Right atrium auricular region (tissue), 2 donors: Measurements from ENCODE around the gene MT1HL1. TPM values are rescaled to one million over a fixed set of nuclear protein-coding genes. Genes with fewer than 3 reads are reported as not detected.

Experiments
- DNase-seq: peaks from one replicate; pipeline ENCODE4 v3.0.0-alpha.2; 2019; ENCODE audit warnings: low spot score
- H3K27ac ChIP-seq, 2 donors: fragments of 200-600 bp; sonication (generic); 1 replicate in 1 of 2; 2 replicates in 1 of 2; pipeline ENCODE4 v1.5.1; 2016 to 2019
- H3K27me3 ChIP-seq, 2 donors: fragments of 200-600 bp; sonication (generic); one replicate each; pipeline versions ENCODE4 v1.5.1 to v1.6.0; 2017 to 2019
- H3K36me3 ChIP-seq: fragments of 200-600 bp; sonication (generic); one replicate; pipeline ENCODE4 v1.5.1; 2016
- H3K4me1 ChIP-seq, 2 donors: fragments of 200-600 bp; sonication (generic); one replicate each; pipeline versions ENCODE4 v1.5.1 to v1.6.0; 2017 to 2019
- H3K4me3 ChIP-seq, 2 donors: fragments of 200-600 bp; sonication (generic); 1 replicate in 1 of 2; 2 replicates in 1 of 2; pipeline ENCODE4 v1.5.1; 2017 to 2019; ENCODE audit warnings: mild to moderate bottlenecking in 1 of 2, moderate library complexity in 1 of 2
- H3K9me3 ChIP-seq, 2 donors: fragments of 200-600 bp; sonication (generic); one replicate each; pipeline ENCODE4 v1.5.1; 2019
- total RNA-seq, 2 donors: library from RNA; depleted of rRNA; stranded (reverse); fragments of >200 nt; gene quantifications; one replicate each; pipeline ENCODE4 v1.1.0, GENCODE V29; 2016
- TF ChIP-seq, protein P1 (sequence below), 2 donors: fragments of 200-600 bp; sonication (generic); IDR thresholded peaks; one replicate each; pipeline ENCODE4 v1.5.1; 2019; ENCODE audit warnings: antibody characterized with exemption in 2 of 2

MT1HL1 gene
- total RNA-seq, 2 donors from 2014 or later, result not detected

DNA sequence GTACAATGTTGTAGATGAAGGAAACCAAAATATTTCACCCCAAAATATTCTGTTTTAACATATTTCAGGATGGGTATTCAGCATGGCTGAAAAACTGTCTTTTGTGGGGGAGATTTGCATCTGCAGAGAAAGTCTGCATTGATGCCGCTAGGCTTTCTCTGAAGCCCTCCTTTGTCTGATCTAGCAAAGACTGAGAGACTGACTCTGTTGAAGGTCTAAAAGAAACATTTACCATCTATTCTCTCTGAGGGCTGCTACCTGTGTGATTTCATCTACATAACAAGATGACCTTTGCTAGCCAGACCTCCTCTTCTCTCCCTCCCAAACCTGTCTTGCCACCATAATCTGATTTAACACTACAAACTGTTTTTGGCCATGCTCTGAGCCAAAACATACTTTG is 12.4 kb upstream of the MT1HL1 start:
- H3K27ac ChIP-seq, result no peak overlapping the region
- H3K9me3 ChIP-seq, result no peaks in the 10 kb centered on the region
- TF ChIP-seq, protein P1, sequence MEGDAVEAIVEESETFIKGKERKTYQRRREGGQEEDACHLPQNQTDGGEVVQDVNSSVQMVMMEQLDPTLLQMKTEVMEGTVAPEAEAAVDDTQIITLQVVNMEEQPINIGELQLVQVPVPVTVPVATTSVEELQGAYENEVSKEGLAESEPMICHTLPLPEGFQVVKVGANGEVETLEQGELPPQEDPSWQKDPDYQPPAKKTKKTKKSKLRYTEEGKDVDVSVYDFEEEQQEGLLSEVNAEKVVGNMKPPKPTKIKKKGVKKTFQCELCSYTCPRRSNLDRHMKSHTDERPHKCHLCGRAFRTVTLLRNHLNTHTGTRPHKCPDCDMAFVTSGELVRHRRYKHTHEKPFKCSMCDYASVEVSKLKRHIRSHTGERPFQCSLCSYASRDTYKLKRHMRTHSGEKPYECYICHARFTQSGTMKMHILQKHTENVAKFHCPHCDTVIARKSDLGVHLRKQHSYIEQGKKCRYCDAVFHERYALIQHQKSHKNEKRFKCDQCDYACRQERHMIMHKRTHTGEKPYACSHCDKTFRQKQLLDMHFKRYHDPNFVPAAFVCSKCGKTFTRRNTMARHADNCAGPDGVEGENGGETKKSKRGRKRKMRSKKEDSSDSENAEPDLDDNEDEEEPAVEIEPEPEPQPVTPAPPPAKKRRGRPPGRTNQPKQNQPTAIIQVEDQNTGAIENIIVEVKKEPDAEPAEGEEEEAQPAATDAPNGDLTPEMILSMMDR (IDR thresholded peaks at IDR 0.05), result no peak
- no peak for DNase-seq
- H3K4me3 ChIP-seq, result no peak overlapping the region
- H3K4me1 ChIP-seq, result peaks cover 0 to 10% of the 10 kb centered on the region in 2 donors
- no peaks in the 10 kb centered on the region for H3K27me3 ChIP-seq
- no peaks in the 10 kb centered on the region for H3K36me3 ChIP-seq

DNA sequence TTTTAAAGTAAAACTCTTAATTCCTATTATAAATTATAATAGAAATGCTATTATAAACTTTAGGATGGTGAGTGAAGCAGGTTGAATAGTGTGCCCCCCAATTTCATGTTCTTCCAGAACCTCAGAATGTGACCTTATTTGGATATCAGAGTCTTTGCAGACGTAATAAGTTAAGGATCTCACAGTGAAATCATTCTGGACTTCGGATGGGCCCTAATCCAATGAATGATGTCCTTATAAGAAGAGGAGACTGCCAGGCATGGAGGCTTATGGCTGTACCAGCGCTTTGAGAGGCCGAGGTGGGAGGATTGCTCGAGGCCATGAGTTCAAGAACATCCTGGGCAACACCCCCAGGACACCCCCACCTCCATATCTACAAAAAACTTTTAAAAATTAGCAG is 9.4 kb upstream of the MT1HL1 start:
- Histone ChIP-seq H3K4me1 (peaks cover 0 to 13% of the 10 kb centered on the region in 2 donors), H3K27me3 (no peaks in the 10 kb centered on the region), H3K27ac (peak overlapping the region; percentile 85 to 96), H3K9me3 (no peaks in the 10 kb centered on the region), H3K4me3 (no peak overlapping the region), H3K36me3 (no peaks in the 10 kb centered on the region)
- TF ChIP-seq, protein P1 (IDR thresholded peaks at IDR 0.05), result no peak
- DNase-seq, result no peak

DNA sequence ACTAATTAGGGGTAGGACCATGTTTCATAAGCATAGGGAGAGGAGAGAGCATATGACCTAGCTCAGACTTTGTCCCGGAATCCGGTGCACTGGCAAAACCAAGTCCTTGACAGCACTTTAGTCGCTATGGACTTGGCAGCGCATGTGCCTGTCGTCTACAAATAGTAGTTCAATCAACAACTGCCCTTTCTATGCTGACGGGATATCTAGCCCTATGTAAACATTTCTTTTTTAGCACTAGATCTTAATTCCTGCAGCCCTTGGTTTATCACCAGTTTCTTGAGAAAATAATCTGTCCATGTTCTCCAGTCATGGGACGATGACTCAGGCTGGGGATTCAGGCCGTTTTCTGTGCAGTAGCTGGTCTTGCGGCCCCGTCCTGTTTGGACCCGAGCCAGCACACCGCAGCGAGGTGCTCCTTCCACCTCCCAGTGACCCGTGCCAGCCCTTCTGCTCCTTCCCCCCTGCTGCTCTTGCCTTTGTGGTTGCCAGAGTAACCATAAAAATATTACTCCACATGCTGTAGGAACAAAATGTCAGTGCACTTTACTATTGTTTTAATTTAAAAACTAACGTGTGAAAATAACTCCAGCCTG is 8.6 kb upstream of the MT1HL1 start:
- TF ChIP-seq, protein P1 (IDR thresholded peaks at IDR 0.05), result no peak
- H3K36me3 ChIP-seq, result no peaks in the 10 kb centered on the region
- H3K27me3 ChIP-seq, result no peaks in the 10 kb centered on the region
- H3K4me3 ChIP-seq, result no peak overlapping the region
- no peaks in the 10 kb centered on the region for H3K9me3 ChIP-seq
- DNase-seq, result no peak
- peak overlapping the region; percentile 85 to 96 for H3K27ac ChIP-seq
- H3K4me1 ChIP-seq, result peaks cover 0 to 13% of the 10 kb centered on the region in 2 donors

DNA sequence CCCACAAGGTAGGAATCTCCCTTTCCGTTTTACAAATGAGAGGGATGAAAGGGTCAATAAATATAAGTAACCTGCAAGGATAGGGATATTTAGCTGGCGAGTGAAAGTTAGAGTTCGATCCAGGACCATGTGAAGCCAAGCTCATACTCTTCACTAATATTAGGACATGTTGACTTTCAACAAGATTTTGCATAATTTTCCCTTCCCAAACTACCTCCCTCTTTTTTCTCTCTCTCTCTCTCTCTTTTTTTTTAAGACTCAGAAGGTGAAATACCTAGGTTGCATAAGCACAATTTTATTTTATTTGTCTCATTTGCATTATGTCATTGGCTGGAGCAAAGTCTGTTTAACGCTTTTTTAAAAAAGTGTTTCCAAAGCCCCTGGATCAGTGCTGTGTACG is 8.1 kb upstream of the MT1HL1 start:
- TF ChIP-seq, protein P1 (IDR thresholded peaks at IDR 0.05), result no peak
- no peak overlapping the region for H3K4me3 ChIP-seq
- no peak for DNase-seq
- H3K36me3 ChIP-seq, result no peaks in the 10 kb centered on the region
- H3K27me3 ChIP-seq, result no peaks in the 10 kb centered on the region
- no peaks in the 10 kb centered on the region for H3K9me3 ChIP-seq
- H3K27ac ChIP-seq, result peak overlapping the region; percentile 85 to 96
- H3K4me1 ChIP-seq, result peaks cover 0 to 13% of the 10 kb centered on the region in 2 donors

DNA sequence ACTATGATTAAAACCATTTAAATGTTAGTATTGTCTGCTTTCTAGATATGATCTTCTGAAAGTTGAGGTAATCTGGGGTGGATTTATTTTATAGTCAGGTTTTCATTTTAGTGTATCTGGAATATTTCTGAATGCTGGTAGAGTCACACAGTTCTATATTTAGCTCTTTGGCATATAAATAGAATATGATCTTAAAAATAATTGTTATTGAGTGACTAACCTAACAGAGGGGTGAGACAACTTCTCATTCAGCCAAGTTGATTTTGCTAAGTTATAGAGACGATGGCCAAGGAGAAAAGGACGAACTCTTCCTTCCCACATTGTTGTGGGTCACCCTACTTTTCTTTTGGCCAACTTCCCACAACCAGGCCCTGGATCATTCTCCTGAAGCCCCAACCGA is 7.2 kb upstream of the MT1HL1 start:
- H3K4me3 ChIP-seq, result no peak overlapping the region
- DNase-seq, result no peak
- peaks cover 0 to 13% of the 10 kb centered on the region in 2 donors for H3K4me1 ChIP-seq
- H3K27ac ChIP-seq, result peak overlapping the region; percentile 85 to 96
- H3K36me3 ChIP-seq, result no peaks in the 10 kb centered on the region
- TF ChIP-seq, protein P1 (IDR thresholded peaks at IDR 0.05), result no peak
- no peaks in the 10 kb centered on the region for H3K9me3 ChIP-seq
- no peaks in the 10 kb centered on the region for H3K27me3 ChIP-seq

DNA sequence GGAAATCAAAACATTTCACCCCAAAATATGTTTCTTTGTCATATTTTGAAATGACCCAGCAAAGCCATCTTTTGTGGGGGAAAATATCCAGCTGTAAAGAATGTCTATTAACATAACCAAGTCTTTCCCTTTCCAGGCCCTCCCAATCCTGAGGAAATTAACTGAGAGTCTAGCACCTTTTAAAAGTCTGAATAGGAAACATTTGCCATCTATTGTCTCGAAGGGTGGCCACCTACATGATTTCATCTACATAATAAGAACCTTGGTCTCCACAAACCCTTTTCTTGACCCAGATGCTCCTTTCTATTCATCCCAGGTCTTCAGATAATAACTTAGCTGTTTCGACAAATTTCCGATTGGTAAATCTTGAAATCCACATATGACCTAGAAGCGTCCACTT is 5.4 kb upstream of the MT1HL1 start:
- Histone ChIP-seq H3K36me3 (no peaks in the 10 kb centered on the region), H3K27me3 (no peaks in the 10 kb centered on the region), H3K27ac (peak overlapping the region; percentile 85 to 96), H3K4me3 (no peak overlapping the region), H3K4me1 (peaks cover 0 to 13% of the 10 kb centered on the region in 2 donors), H3K9me3 (no peaks in the 10 kb centered on the region)
- TF ChIP-seq, protein P1 (IDR thresholded peaks at IDR 0.05), result no peak
- DNase-seq, result no peak
